T follicular helper cell (primary cell): ENCODE results near the gene P2RX7.

Experiments
- DNase-seq: peaks from one replicate; pipeline ENCODE4 v3.0.0-alpha.2; 2020; ENCODE audit warnings: low read depth
- total RNA-seq, 2 experiments: gene quantifications; one replicate each; lab custom pipeline; 2026; lab: John Stamatoyannopoulos, UW

The P2RX7 gene
- 10.7 to 24.4 reads per million in 2 experiments for total RNA-seq

DNA sequence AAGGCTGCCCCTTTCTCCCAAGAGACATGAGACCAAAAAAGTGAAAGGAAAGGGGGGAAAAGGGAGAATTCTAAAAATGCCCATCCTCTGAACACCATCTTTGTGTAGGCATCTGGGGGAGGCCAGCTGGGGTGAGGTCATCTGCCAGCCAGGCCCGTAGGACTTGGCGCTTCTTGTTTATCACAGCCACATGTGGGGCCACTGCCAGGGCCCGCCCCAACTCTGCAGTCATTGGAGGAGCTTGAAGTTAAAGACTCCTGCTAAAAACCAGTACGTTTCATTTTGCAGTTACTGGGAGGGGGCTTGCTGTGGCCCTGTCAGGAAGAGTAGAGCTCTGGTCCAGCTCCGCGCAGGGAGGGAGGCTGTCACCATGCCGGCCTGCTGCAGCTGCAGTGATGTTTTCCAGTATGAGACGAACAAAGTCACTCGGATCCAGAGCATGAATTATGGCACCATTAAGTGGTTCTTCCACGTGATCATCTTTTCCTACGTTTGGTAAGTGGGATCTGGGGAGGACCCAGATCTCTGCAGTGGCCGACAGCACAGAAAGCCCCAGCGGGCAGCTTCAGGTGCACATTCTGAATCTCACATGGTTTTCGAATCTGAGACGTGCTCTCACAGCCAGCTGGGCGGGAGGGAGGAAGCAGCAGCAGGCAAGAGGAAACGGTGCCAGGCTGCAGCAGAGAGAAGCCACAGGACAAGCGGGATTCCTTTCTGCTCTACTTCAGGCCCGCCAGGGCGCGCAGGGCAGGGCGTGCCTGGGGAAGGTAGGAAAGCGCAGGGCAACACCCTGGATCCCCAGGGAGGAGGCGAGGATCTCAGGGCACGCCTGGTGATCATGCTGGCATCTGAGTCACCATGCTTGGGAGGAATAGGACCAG, at the start of gene P2RX7:
P2RX7 (plus strand) TSS at position 276 of the 881 bp plus-strand sequence; CDS start at position 371, 95 bp downstream.
- no peak for DNase-seq

DNA sequence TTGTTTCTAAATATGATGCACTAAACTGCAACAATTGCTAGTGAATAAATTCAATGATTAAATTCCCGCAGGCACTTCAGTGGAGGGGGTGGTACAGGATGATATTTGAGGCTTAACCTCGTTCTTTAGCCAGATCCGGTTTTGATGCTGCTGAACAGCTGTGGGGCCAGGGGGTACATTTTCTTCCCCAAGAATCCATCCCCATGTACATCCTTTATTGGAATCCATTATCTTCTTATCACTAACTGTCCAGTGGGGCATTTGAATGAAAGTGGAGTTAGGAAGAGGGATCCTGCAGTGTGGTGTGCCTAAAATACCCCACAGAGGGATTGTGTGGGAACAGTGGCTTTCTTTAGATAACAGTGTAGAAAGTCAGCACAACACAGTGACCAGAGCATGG, 48.4 kb upstream of the P2RX7 start:
- no peak for DNase-seq

DNA sequence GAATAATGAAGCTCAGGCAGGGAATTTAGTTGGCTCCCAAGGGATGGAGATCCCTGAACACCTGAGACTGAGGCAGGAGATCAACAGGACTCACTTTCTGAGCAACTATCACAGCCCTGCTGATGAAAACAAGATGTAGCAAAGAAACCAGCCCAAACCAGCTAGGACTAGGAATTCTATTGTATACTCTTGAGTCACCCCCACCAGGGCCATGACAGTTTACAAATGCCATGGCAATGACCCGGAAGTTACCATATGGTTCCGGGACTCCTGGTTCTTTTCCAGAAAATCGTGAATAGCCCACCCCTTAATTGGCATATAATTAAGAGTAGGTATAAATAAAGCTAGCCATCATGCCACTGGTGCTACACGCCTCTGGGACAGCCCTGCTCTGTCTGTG, 47.6 kb upstream of the P2RX7 start:
- no peak for DNase-seq

DNA sequence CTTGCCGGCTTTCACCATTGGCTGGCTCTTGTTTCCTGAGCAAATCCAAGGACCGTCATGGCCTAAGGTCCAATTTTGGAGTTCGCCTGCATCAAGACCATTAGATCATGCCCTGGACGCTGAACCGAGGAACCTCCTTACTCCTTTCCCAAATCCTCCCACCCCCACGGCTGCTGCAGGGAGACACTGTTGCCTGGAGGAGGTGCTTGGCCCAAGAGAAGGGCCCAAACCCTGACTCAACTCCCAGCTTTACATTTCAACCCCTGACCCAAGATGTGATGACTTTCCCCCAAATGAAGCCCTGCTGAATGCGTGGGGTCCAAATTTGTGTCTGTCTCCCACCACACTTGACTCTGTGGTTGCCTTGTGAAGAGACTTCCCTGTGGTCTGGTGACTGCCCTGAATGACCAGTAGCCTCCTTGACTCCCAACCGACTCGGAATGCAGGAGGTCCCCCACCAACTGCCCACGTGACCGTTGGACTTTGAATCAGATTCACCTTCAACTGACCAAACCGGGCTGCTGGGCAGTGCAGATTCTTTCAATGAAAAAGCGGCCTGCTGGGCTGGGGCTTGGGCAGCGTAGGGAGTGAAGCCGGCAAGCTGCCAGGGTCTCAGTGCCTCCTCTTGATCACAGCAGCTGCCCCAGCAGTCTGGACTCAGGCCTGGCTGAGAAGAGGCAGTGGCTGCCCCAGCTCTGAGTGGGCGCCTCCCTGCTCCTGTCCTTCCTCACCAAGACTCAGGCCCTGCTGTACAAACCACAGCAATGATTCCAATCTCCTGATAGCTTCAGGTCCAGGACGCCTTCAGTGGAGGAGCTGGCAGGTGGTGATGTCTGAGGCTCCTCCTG, 46.9 kb upstream of the P2RX7 start:
- no peak for DNase-seq

DNA sequence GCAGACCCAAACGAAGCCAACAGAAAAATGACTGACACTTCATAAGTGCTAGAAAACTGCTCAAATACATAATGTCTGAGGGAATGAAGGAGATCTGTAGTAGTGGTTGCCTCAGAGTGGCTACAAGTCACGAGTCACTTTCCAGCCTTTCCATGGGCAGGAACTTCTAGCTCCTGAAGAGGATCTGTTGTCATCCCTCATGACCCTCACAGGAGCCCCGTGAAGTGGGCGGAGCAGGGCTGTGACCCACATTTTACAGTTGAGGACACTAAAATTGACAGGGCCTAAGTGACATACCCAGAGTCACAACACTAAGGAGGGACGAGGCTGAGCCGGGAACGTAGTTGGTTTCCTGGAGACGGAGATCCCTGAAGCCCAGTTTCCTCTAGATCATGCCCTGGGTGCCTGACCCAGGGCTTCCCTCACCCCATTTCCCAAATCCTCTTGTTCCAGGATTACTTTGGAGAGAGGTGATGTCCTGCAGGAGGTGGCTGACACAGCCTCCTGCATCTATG, 45.8 kb upstream of the P2RX7 start:
- no peak for DNase-seq

DNA sequence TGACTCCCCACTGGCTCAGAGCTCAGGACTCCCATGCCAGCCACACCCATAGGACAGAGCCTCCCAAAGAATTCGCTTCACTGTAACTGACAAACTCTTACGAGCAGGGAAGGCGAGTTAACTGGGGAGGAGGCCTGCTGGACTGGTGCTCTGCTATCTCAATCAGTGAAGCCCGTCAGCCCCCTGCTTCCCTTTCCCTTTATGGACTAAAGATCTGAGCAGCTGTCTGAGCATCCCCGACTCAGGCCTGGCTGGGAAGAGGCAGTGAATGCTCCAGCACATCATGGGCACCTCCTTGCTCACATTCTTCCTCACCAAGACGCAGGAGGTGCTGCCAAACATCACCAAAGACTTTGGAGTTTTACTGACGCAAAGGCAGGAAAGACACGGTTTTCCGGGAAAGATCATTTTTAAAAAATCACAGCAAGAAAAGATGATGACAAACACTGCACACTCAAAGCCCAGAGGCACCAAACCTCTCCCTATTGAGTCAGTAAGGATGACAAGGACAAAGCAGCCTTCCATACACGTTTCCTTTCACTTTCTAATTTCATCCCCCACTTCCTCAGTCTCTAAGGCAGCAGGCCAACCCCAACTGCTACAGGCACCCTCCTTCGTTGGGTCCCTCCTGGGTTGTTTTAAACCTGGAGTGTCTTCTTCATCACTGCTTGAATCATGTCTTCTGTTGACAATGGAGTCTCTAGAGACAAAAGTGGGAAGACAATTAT, 45.0 kb upstream of the P2RX7 start:
- DNase-seq, result no peak

DNA sequence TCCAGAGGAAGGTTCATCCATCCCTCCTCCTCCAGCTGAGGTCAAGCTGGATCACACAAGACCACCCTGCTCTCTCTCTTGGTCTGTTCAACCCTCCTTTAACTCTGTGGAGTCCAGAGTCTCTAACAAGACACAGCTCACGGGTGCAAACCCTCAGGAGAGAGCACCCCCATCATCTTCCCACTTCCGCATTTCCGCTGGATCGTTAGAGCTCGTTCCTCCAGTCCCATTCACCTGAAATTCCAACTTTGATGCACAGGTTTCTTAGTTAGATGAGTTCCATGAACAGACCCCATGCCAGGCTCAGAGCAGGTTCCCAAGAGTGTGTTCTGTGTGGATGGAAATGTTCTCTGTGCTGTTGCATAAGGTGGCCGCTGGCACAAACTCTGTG, 44.5 kb upstream of the P2RX7 start:
- DNase-seq, result no peak

DNA sequence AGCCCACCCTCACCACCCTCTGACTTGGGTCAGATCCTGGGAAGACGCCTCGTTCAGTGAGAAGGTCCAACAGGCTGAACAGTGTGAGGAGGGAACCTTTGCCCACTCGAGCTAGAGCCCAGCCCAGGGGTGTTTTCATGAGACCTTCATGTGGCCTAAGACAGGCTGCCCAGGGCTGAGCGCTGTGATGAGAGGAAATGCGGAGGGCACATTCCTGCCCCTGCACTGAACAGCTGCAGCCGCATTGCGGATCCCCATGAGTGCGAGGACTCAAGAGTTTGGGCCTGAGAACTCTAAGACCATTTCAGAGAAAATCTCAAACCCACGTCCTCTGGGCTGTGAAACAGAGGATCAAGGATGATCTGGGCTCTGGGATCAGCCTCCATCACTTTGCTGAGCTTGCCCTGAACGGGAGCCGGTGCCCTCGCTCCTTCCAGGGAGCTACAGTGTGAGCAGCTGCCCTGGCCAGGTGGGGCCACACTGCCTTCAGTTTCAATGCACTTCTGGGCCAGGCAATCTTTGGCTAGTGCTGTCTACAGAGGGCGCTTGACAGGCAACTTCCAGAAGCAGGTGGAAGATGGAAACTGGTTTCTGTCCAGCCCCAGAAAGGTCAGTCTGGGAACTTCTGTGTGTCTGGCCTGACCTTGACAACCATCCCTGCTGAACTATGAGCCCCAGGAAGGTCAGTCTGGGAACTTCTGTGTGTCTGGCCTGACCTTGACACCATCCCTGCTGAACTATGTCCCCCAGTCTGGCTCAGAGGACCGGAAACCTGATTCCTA, 43.5 kb upstream of the P2RX7 start:
- DNase-seq, result no peak

DNA sequence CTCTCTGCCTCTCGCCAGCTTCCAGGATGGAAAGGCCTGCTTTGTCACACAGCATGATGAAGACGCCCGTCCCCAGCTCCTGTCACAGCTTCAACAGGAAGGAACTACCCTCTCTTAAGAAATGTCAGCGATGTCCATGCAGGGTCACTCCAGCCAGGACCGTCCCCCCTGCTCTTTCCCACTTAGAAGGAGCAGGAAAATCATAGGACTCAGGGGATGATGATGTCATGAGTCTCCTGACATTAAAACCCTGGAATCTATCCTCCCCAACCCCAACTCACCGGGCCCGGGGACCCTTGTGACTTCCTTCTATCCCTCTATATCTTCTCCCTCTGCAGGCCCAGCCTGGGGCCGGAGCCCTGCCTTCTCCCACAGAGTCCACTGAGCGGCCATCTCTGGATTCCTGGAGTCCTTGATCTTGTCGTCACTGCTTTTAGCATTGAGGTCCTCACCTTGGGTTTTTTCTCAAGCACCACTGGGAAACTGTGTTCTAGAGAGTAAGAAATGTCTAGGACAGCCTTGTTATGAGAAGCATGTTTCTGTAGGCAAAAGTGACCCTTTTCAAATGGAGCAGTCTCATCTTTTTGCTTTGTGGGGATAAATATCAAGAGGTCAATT, 42.8 kb upstream of the P2RX7 start:
- no peak for DNase-seq

DNA sequence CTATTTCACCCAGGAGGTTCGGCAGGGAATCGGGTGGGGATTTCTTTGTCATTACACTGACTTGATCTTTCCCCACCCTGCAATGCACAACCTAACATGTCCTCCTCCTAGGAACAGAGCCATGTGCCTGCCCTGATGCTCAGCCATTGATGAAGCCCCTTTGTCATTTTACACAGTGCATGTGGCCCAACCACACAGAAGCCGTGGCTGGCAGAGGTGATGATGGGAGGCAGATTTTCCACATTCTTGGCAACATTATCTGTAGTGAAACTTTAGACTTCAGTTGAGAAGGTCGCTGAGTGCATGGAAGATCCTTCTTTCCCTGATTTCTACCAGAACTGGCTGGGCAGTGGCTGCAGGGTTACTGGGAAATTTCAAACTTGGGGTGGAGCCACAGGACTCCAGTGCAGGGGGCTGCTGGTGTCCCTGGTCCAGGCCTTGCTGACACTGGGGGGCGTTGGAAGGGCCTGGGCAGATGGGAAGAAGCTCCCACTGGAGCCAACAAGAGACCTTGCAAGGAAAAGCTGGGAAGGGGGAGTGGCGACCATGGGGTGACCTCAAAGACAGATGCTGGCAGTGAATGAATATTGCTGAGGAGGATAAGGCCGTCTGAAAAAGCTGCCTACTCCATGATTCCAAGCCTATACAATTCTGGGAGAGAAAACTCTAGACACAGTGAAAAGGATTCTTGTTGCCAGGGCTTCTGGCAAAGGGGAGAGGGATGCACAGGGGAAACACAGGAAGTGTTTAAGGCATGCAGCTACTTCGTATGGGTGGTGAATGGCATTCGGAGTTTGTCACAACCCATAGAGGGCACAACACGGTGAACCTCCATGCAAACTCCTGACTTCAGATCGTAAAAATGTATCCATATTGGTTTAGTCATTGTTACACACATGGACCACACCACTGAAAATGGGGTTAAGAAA, 41.8 kb upstream of the P2RX7 start:
- DNase-seq, result no peak

DNA sequence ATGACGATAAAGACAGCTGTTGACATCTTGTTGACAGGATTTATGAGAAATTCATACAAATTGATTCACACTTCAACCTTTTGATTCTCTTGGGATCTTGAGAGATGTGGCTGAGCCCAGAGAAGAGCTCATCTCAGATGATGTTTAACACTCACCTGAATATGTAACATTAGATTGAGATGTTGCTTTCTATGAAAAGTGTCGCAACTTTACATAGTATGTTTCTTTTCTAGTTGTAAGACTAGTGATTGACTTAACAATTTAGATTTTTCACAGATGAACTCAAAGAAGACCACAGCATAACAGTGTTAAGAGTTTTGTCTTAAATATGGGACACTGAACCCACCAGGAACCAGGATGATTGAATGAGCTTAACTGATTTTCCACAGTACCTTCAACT, 40.6 kb upstream of the P2RX7 start:
- no peak for DNase-seq

DNA sequence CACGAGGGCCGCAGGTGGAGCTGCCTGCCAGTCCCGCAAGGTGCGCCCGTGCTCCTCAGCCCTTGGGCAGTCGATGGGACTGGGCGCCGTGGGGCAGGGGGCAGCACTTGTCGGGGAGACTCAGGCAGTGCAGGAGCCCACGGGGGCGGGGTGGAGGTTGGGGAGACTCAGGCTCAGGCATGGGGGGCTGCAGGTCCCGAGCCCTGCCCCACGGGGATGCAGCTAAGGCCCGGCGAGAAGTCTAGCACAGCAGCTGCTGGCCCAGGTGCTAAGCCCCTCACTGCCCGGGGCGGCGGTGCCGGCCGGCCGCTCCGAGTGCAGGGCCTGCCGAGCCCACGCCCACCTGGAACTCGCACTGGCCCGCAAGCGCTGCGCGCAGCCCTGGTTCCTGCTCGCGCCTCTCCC, 39.2 kb upstream of the P2RX7 start:
- DNase-seq, result no peak

DNA sequence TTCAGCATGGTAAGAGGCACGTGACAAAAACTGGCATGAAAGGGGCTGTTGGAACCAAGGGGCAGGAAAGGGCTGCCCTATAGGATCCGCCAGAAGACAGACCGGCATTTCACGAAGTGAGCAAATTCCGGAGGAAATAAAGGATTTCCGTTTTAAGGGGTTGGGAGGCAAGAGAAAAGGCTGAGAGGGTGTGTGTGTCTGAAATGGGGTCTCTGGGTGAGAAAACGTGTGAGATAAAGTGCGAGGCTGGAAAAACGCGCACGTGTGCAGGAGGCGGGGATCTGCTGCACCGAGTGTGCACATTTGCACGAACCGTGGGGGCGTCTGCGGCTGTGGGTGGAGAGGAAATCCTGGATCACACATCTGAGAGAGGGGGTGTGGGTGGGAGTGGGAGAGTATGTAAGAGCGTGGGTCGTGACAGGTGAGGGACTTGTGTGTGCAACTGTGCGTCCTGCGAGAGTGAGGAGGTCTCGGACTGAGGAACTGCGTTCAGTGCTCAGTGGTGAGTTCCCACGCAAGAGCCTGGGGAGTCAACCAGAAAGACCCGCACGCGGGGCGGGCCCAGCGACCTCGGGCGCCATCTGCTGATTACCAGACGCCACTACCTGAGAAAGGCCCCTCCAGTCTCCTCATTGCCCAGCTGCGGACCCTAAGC, 37.0 kb upstream of the P2RX7 start:
- peak; percentile 61 for DNase-seq

DNA sequence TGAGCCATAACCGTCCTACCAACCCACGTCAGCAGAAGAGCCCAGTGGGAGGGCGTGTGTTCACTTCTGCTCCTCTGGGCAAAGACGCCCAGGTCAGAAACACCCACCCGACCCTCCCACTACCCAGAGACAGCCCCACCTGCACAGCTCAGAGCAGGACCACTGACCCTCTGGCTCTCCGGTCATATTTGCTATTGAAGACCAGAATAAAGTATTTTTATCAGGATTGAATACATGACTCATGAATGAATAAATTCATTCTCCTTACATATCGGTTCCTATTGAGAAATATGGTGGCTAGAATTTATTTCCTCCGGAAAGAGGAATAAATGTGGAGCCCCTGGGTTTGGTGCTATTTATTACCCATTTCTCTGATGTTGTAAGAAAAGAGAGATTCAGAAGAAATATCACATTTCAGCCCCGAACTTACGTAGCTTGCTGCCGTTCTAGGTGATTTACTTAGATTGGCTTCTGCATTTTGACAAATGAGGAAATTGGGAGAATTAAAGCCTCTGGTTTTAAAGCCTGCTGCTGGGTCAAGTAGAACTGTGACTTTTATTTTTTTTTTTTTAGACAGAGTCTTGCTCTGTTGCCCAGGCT, 36.4 kb upstream of the P2RX7 start:
- DNase-seq, result no peak

DNA sequence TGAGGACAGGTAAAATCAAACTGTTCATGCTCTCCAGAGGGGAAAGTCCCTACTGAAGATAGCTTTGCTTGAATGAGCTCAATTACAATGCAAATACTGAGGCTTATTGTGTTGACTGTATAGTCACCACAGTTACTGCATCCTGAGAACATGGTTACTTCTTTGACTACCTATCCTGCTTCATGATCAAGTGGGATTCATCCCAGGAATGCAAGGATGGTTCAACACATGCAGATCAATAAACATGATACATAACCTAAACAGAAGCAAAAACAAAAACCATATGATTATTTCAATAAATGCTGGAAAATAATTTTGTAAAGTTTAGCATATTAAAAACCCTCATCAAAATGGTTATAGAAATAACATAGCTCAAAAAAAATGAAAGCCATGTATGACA, 32.9 kb upstream of the P2RX7 start:
- no peak for DNase-seq

DNA sequence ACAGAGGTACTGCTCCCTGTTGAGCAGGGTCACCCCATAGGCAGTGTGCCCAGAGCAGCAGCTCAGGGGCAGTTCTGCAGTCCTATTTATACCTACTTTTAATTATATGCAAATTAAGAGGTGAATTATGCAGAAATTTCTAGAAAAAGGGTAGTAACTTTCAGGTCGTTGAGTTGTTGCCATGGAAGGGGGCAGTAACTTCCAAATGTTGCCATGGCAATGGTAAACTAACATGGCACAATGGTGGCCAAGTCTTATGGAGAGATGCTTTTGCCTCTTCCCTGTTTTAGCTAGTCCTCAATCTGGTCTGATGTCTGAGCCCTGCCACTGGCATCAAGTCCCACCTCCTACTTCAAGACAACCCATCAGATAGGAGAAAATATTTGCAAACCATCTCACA, 30.4 kb upstream of the P2RX7 start:
- DNase-seq, result no peak

DNA sequence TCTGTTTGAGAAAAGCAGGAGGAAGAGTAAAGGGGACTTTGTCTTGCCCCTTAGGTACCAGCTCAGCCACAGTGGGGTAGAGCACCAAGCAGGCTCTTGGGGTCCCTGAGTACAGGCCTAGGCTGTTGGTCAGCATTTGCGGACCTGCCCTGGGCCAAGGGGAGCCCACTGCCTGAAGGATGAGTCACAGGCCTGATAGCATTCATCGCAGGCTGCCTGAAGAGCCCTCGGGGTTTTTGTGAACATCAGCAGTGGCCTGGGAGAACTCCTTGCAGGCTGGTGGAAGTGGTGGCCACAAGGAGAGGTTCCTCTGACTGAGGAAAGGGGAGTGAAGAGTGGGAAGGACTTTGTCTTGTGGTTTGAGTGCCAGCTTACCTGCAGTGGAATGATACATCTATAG, 25.0 kb upstream of the P2RX7 start:
- DNase-seq, result no peak

DNA sequence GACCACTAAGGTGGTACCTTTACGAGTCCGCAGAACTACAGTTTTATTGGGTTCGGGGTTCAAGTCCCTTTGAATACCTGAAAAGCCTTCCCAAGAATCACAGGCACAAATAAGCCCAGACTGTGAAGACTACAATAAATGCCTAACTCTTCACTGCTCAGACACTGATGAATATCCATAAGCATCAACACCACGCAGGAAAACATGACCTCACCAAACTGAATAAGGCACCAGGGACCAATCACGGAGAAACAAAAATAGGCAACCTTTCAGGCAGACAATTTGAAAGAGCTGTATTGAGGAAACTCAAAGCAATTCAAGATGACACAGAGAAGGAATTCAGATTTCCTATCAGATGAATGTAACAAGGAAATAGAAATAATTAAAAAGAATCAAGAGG, 24.2 kb upstream of the P2RX7 start:
- no peak for DNase-seq
